PC-9 (cell line): ENCODE measurements around the gene TMEM44. TPM values are rescaled to one million over a fixed set of nuclear protein-coding genes. Genes with fewer than 3 reads are reported as not detected.
A peak's percentile ranks its signal among the peaks of the same experiment; 100 is the strongest.

Source experiments
- BruUV-seq: library from RNA; stranded (reverse); fragments of 400-500 nt; replicated peaks from 2 replicates; lab custom pipeline; 2021; lab: Mats Ljungman, UMichigan
- CTCF ChIA-PET: fragments of 300-600 bp; sonication (Branson Sonifier 250); formaldehyde crosslinking; loops from one replicate; lab custom pipeline; 2022; ENCODE audit warnings: antibody characterized with exemption; lab: Charles Lee
- POLR2A ChIA-PET: fragments of 300-600 bp; sonication (Branson Sonifier 250); formaldehyde crosslinking; loops from one replicate; lab custom pipeline; 2022; ENCODE audit warnings: antibody characterized with exemption; ENCODE audit not compliant: unreplicated experiment; lab: Charles Lee
- DNase-seq, 2 experiments: peaks; one replicate each; pipeline versions ENCODE4 v3.0.0 to v3.0.0-alpha.2; 2015 to 2022; ENCODE audit warnings: mixed read lengths in 1 of 2
- H2AFZ ChIP-seq: fragments of 200-600 bp; sonication (generic); 2 replicates; pipeline ENCODE4 v1.8.1; 2017; ENCODE audit warnings: antibody characterized with exemption
- H3F3A ChIP-seq: fragments of 200-600 bp; sonication (generic); 2 replicates; pipeline ENCODE4 v1.8.1; 2017; ENCODE audit warnings: antibody characterized with exemption, mild to moderate bottlenecking, low read depth; ENCODE audit not compliant: insufficient read depth
- H3K27ac ChIP-seq: fragments of 200-600 bp; sonication (generic); 2 replicates; pipeline ENCODE4 v1.6.1; 2016; ENCODE audit warnings: mixed run types
- H3K27me3 ChIP-seq: fragments of 200-600 bp; sonication (generic); 2 replicates; pipeline ENCODE4 v1.6.1; 2016; ENCODE audit warnings: low read depth, mixed run types; ENCODE audit not compliant: insufficient read depth
- H3K36me3 ChIP-seq: fragments of 200-600 bp; sonication (generic); 2 replicates; pipeline ENCODE4 v1.6.1; 2016; ENCODE audit warnings: low read depth, mixed run types
- H3K4me1 ChIP-seq: fragments of 200-600 bp; sonication (generic); replicated peaks from 2 replicates; pipeline ENCODE4 v1.6.1; 2016; ENCODE audit warnings: mixed run types; ENCODE audit not compliant: insufficient read depth
- H3K4me2 ChIP-seq: fragments of 200-600 bp; sonication (generic); 2 replicates; pipeline ENCODE4 v1.6.1; 2017; ENCODE audit warnings: mixed run types
- H3K4me3 ChIP-seq: fragments of 200-600 bp; sonication (generic); 2 replicates; pipeline ENCODE4 v1.6.1; 2016; ENCODE audit warnings: mixed run types
- H3K79me2 ChIP-seq: fragments of 200-600 bp; sonication (generic); 2 replicates; pipeline ENCODE4 v1.6.1; 2017; ENCODE audit warnings: low read depth, mixed run types
- H3K9me2 ChIP-seq: fragments of 200-600 bp; sonication (generic); 2 replicates; pipeline ENCODE4 v1.8.1; 2017; ENCODE audit warnings: mild to moderate bottlenecking; ENCODE audit not compliant: insufficient read depth
- H3K9me3 ChIP-seq: fragments of 200-600 bp; sonication (generic); 2 replicates; pipeline ENCODE4 v1.8.1; 2016; ENCODE audit warnings: low read depth; ENCODE audit not compliant: insufficient read depth
- H4K20me1 ChIP-seq: fragments of 200-600 bp; sonication (generic); 2 replicates; pipeline ENCODE4 v1.8.1; 2017; ENCODE audit not compliant: insufficient read depth
- EZH2 ChIP-seq: fragments of 200-600 bp; sonication (generic); IDR thresholded peaks from 2 replicates; pipeline ENCODE4 v1.8.0; 2017; ENCODE audit warnings: antibody characterized with exemption, low read depth
- intact Hi-C: fragments of 100-400 bp; cut with micrococcal nuclease; formaldehyde crosslinking; loops from one replicate; pipeline ENCODE4 v1.10.0; 2022; ENCODE audit not compliant: unreplicated experiment
- total RNA-seq: library from RNA; stranded (reverse); gene quantifications from 2 replicates; pipeline ENCODE4 v1.2.3, GENCODE V29; 2021
- TF ChIP-seq, protein P1 (sequence below): fragments of 200-600 bp; sonication (generic); conservative IDR thresholded peaks from 2 replicates; pipeline ENCODE4 v1.6.1; 2017; ENCODE audit warnings: mixed run types, antibody characterized with exemption, mild to moderate bottlenecking, moderate library complexity

The TMEM44 gene
- total RNA-seq, 1 experiment from 2014 or later: 37.5 TPM

DNA sequence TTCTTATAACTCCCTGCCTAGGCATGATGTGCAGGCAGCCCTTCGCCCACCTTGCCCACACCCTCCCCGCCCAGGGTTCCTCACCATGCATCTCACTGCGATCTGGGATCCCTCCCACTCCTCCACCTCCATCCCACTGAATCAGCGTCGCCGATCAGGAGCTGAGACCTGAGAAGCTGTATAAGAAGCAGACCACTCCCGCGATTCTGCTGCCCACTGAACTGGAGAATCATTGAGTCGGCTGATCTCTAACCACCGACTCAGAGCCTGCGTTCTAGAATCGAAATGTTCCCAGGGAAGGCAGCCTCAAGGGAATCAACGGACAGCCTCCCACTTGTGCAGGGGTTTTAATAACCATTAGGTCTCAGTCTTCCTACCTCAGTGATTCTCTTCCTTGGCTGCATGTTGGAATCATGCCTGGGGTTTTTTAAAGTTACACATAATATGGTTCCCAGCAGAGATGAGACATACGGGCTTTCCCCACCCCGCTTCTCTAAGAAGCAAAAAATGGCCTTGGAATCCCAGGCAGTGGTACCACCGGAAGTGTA, 60.2 kb downstream of the TMEM44 start:
- Histone ChIP-seq H3K27ac (peak overlapping the region; percentile 85), H3K79me2 (no peaks in the 10 kb centered on the region), H2AFZ (no peak overlapping the region), H3F3A (peaks cover 53% of the 10 kb centered on the region), H3K9me3 (no peaks in the 10 kb centered on the region), H3K4me3 (no peak overlapping the region; the same call in 1 of the 2 replicates), H3K27me3 (no peaks in the 10 kb centered on the region), H3K36me3 (no peaks in the 10 kb centered on the region), H3K4me1 (peaks cover 62% of the 10 kb centered on the region), H3K9me2 (no peaks in the 10 kb centered on the region), H3K4me2 (peak overlapping the region; percentile 78), H4K20me1 (no peaks in the 10 kb centered on the region)
- BruUV-seq: no TSS peak
- DNase-seq: no peak
- ChIA-PET CTCF (interaction anchor here (1.1 to 1.4 kb wide), 3 partner anchors 20 to 101 kb away, joined by 5 to 10 read pairs (median 7); no protein-coding TSS in a partner anchor), POLR2A (no interaction called here)
- TF ChIP-seq EZH2: no peak
- TF ChIP-seq, protein P1, sequence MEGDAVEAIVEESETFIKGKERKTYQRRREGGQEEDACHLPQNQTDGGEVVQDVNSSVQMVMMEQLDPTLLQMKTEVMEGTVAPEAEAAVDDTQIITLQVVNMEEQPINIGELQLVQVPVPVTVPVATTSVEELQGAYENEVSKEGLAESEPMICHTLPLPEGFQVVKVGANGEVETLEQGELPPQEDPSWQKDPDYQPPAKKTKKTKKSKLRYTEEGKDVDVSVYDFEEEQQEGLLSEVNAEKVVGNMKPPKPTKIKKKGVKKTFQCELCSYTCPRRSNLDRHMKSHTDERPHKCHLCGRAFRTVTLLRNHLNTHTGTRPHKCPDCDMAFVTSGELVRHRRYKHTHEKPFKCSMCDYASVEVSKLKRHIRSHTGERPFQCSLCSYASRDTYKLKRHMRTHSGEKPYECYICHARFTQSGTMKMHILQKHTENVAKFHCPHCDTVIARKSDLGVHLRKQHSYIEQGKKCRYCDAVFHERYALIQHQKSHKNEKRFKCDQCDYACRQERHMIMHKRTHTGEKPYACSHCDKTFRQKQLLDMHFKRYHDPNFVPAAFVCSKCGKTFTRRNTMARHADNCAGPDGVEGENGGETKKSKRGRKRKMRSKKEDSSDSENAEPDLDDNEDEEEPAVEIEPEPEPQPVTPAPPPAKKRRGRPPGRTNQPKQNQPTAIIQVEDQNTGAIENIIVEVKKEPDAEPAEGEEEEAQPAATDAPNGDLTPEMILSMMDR: no peak
- intact Hi-C loops: loop anchor here (1.0 to 5.0 kb wide), 3 partner anchors 12 to 85 kb away; no protein-coding TSS in a partner anchor

DNA sequence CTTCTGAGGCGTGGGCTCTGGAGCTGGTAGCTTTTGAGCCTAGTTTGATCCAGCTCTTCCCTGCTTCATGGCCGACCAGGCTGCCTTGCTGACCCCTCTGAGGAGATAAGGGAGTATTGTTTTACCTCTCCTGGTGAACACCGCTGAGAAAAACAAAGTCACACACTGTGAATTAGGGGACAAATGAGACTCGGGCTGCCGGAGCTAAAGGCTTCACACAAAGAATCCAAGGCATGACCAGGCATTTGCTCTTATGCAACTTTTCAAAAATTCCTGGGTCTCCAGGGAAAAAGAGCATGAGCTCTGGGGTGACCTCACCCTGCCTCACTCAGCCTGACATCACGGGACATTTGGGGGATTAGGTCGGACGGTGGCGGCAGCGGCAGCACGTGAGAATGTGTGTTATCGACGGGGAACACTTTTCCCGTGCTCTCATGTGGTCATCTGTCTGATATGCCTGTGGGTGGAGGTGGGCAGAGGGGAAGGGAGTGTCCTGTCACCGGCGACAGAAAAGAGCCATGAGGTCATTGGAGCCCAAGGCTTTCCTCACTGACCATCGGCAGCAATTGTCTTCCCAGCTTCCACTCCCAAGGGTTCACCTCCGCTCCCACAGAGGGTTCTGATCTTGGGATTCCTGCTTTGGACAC, 61.0 kb downstream of the TMEM44 start:
- intact Hi-C loops: loop anchor here (1.0 to 5.0 kb wide), 3 partner anchors 11 to 84 kb away; no protein-coding TSS in a partner anchor
- ChIA-PET CTCF (interaction anchor here (0.7 to 1.3 kb wide), 2 partner anchors 10 to 100 kb away, joined by 3 to 4 read pairs; no protein-coding TSS in a partner anchor), POLR2A (interaction anchor here (0.6 to 1.2 kb wide), 7 partner anchors 9 to 84 kb away, joined by 3 to 10 read pairs (median 3); no protein-coding TSS in a partner anchor)
- H3K4me1 ChIP-seq: peaks cover 56% of the 10 kb centered on the region
- TF ChIP-seq EZH2: no peak
- TF ChIP-seq, protein P1: no peak
- peak; percentile 81 to 96 for DNase-seq
- no peaks in the 10 kb centered on the region for H3K9me3 ChIP-seq
- no peaks in the 10 kb centered on the region for H4K20me1 ChIP-seq
- peaks cover 47% of the 10 kb centered on the region for H3F3A ChIP-seq
- peak overlapping the region; percentile 78 for H3K4me2 ChIP-seq
- peak overlapping the region; percentile 29; the same call in 1 of the 2 replicates for H3K4me3 ChIP-seq
- no TSS peak for BruUV-seq
- no peaks in the 10 kb centered on the region for H3K79me2 ChIP-seq
- H3K27me3 ChIP-seq: no peaks in the 10 kb centered on the region
- H3K27ac ChIP-seq: peak overlapping the region; percentile 85
- H2AFZ ChIP-seq: peak overlapping the region; percentile 76
- no peaks in the 10 kb centered on the region for H3K36me3 ChIP-seq
- no peaks in the 10 kb centered on the region for H3K9me2 ChIP-seq

DNA sequence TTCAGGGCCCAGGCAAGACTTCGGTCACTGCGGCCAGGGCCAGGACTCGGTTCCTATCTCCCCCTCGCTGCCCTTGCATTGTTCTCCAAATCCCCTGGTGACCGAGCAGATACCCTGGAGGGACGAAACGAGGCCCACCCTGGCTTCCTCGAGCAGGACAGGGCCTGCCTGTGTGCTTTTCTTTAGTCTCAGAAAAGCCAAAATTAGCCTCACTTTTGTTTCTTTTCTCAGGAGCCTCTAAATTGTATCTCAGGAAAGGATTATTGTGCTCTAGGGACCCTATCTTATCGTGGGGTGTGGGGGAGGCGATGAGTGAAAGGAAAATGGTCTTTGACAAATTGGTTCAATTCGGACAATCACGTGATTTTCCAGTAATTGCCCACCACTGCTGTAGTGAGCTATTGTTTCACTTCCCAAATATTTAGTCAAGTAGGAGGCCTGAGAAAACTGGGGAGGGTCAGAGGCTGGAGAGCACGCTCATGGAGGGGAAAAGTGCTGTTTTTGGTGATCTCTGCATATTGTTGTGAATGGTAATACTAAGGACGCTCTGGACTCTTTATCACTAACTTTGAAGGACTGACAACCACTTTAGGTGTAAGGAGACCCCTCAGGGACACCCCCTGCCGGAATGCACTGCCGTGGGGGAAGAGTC, 61.6 kb downstream of the TMEM44 start:
- H3K27me3 ChIP-seq: no peaks in the 10 kb centered on the region
- POLR2A ChIA-PET: interaction anchor here (0.6 to 1.2 kb wide), 6 partner anchors 8 to 84 kb away, joined by 3 to 10 read pairs (median 3); no protein-coding TSS in a partner anchor
- H2AFZ ChIP-seq: peak overlapping the region; percentile 76
- TSS peak; percentile 88 for BruUV-seq
- no peaks in the 10 kb centered on the region for H3K9me2 ChIP-seq
- peaks cover 59% of the 10 kb centered on the region for H3K4me1 ChIP-seq
- H3F3A ChIP-seq: peaks cover 47% of the 10 kb centered on the region
- DNase-seq: no peak
- TF ChIP-seq, protein P1: no peak
- peak overlapping the region; percentile 29; the same call in 1 of the 2 replicates for H3K4me3 ChIP-seq
- H3K9me3 ChIP-seq: no peaks in the 10 kb centered on the region
- CTCF ChIA-PET: interaction anchor here (0.7 to 1.3 kb wide), 2 partner anchors 9 to 100 kb away, joined by 3 to 4 read pairs; no protein-coding TSS in a partner anchor
- H3K79me2 ChIP-seq: no peaks in the 10 kb centered on the region
- peak overlapping the region; percentile 85 for H3K27ac ChIP-seq
- no peaks in the 10 kb centered on the region for H3K36me3 ChIP-seq
- intact Hi-C loops: loop anchor here (1.0 to 5.0 kb wide), 3 partner anchors 10 to 83 kb away; no protein-coding TSS in a partner anchor
- H4K20me1 ChIP-seq: no peaks in the 10 kb centered on the region
- H3K4me2 ChIP-seq: peak overlapping the region; percentile 78
